Activated CD8-positive, alpha-beta memory T cell treated with anti-CD3 and anti-CD28 coated beads for 4 hours (primary cell): ENCODE data around the gene STOM.

Source experiments
- DNase-seq, 2 donors: peaks; one replicate each; pipeline ENCODE4 v3.0.0-alpha.2; 2020; ENCODE audit warnings: low read depth in 2 of 2

Gene STOM

GRCh38 chr9:121371495-121372061 lies 1.5 kb upstream of the STOM start:
- no peak for DNase-seq

- DNase-seq, result no peak
These were observed 1.3 kb downstream of the STOM start for GRCh38 chr9:121368745-121369144.

- no peak for DNase-seq
These were observed 1.9 kb downstream of the STOM start for GRCh38 chr9:121368138-121368522.

GRCh38 chr9:121367306-121368137 lies 2.5 kb downstream of the STOM start:
- no peak for DNase-seq

- no peak for DNase-seq
These were observed 3.3 kb downstream of the STOM start for GRCh38 chr9:121366611-121367192.

- no peak for DNase-seq
These were observed 4.5 kb downstream of the STOM start for GRCh38 chr9:121365564-121365963.

- no peak for DNase-seq
These were observed 5.2 kb downstream of the STOM start for GRCh38 chr9:121364886-121365285.

- DNase-seq, result no peak
These were observed 6.0 kb downstream of the STOM start for GRCh38 chr9:121364077-121364476.

GRCh38 chr9:121363622-121363961 lies 6.5 kb downstream of the STOM start:
- no peak for DNase-seq

- no peak for DNase-seq
These were observed 7.0 kb downstream of the STOM start for GRCh38 chr9:121362813-121363621.

GRCh38 chr9:121360601-121361374 lies 9.3 kb downstream of the STOM start:
- DNase-seq, result no peak

GRCh38 chr9:121359351-121360294 lies 10.4 kb downstream of the STOM start:
- no peak for DNase-seq

GRCh38 chr9:121358751-121359150 lies 11.3 kb downstream of the STOM start:
- no peak for DNase-seq

GRCh38 chr9:121357011-121357410 lies 13.0 kb downstream of the STOM start:
- DNase-seq, result no peak

- DNase-seq, result no peak
These were observed 15.3 kb downstream of the STOM start for GRCh38 chr9:121354762-121355161.

- no peak for DNase-seq
These were observed 15.9 kb downstream of the STOM start for GRCh38 chr9:121354141-121354540.

GRCh38 chr9:121353241-121354061 lies 16.6 kb downstream of the STOM start:
- peak; percentile 50 to 54 for DNase-seq

- DNase-seq, result no peak
These were observed 19.0 kb downstream of the STOM start for GRCh38 chr9:121350993-121351561.

GRCh38 chr9:121350036-121350435 lies 20.0 kb downstream of the STOM start:
- DNase-seq, result no peak
